ENCODE data around the gene PPP1R1C. TPM values are rescaled to one million over a fixed set of nuclear protein-coding genes. Genes with fewer than 3 reads are reported as not detected.

The PPP1R1C gene
- total RNA-seq, 1 experiment from 2014 or later = 4.0 TPM

DNA sequence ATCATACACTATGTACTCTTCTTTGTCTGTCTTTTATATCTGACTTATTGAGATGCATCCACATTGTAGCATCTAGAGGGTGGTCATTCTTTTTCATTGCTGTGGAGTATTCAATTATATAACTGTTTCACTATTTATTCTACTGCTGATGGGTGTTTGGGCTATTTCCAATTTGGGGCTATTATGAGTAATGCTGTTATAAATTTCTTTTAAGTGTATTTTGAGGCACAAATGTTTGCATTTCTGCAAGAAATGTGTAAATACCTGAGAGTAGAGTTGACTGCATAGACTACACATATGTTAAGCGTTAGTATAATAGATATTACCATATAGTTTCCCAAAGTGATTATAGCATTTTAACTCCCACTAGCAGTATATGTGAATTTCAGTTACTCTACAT, 26.9 kb upstream of the PPP1R1C start:
- Histone ChIP-seq H3K56ac (ENCODE audit: insufficient read length, low read depth, low read length) (no peak overlapping the region), H2AK5ac (ENCODE audit: insufficient read length, low read length) (no peak overlapping the region), H4K8ac (replicated peaks; ENCODE audit: insufficient read length, low read depth, low read length) (no peak overlapping the region), H3K4me1 (ENCODE audit: insufficient read depth, low read length) (no peaks in the 10 kb centered on the region), H3K18ac (ENCODE audit: insufficient read length, low read depth, low read length) (no peak overlapping the region), H3T11ph (ENCODE audit: low read length) (no peak overlapping the region), H3K27ac (ENCODE audit: insufficient read length, low read depth, low read length) (no peak overlapping the region), H2BK20ac (ENCODE audit: low read depth, low read length, poor library complexity, severe bottlenecking) (no peak overlapping the region), H2BK15ac (ENCODE audit: low read depth, low read length) (no peak overlapping the region), H3K14ac (ENCODE audit: insufficient read depth, low read length) (no peak overlapping the region), H3K79me2 (ENCODE audit: insufficient read depth, low read length) (no peaks in the 10 kb centered on the region), H4K20me1 (ENCODE audit: control insufficient read depth, insufficient read depth, insufficient read length) (no peaks in the 10 kb centered on the region), H3K4me2 (ENCODE audit: insufficient read depth, insufficient read length, low read length) (no peak overlapping the region), H3K27me3 (ENCODE audit: insufficient read depth, low read length) (no peaks in the 10 kb centered on the region), H3K23me2 (ENCODE audit: insufficient read length, low read depth, low read length, poor library complexity, severe bottlenecking) (no peaks in the 10 kb centered on the region), H2BK12ac (ENCODE audit: insufficient read length, low read depth, low read length) (no peak overlapping the region), H3K23ac (ENCODE audit: insufficient read length, low read depth, low read length) (no peak overlapping the region), H2BK5ac (ENCODE audit: insufficient read length, low read length) (no peak overlapping the region), H3K9me3 (ENCODE audit: control insufficient read depth, low read depth, low read length) (no peaks in the 10 kb centered on the region), H3K4ac (ENCODE audit: low read depth, low read length) (no peak overlapping the region), H2AFZ (ENCODE audit: low read length) (no peak overlapping the region), H3K79me1 (ENCODE audit: insufficient read depth, low read depth, low read length, poor library complexity, severe bottlenecking) (no peaks in the 10 kb centered on the region), H2BK120ac (ENCODE audit: low read depth, low read length, poor library complexity, severe bottlenecking) (no peak overlapping the region), H3K9ac (ENCODE audit: extremely low read depth, insufficient read length, low read length) (no peak overlapping the region), H4K91ac (ENCODE audit: insufficient read length, low read depth, low read length) (no peak overlapping the region), H4K5ac (ENCODE audit: insufficient read length, low read depth, low read length) (no peak overlapping the region)
- no peaks in the 10 kb centered on the region for H3K27me3 Mint-ChIP-seq (ENCODE audit: low read depth)
- H3K27ac Mint-ChIP-seq = no peak overlapping the region
- H3K4me3 Mint-ChIP-seq = no peak overlapping the region
- no CpG with 5 or more reads among the region's 1 CpG for WGBS (ENCODE audit: extremely low coverage, insufficient read length, low lambda C conversion rate)
- peaks cover 2 to 4% of the 10 kb centered on the region in 2 experiments; a peak in 3 of 4 replicates for H3K4me1 Mint-ChIP-seq
- TF ChIP-seq, protein P1, sequence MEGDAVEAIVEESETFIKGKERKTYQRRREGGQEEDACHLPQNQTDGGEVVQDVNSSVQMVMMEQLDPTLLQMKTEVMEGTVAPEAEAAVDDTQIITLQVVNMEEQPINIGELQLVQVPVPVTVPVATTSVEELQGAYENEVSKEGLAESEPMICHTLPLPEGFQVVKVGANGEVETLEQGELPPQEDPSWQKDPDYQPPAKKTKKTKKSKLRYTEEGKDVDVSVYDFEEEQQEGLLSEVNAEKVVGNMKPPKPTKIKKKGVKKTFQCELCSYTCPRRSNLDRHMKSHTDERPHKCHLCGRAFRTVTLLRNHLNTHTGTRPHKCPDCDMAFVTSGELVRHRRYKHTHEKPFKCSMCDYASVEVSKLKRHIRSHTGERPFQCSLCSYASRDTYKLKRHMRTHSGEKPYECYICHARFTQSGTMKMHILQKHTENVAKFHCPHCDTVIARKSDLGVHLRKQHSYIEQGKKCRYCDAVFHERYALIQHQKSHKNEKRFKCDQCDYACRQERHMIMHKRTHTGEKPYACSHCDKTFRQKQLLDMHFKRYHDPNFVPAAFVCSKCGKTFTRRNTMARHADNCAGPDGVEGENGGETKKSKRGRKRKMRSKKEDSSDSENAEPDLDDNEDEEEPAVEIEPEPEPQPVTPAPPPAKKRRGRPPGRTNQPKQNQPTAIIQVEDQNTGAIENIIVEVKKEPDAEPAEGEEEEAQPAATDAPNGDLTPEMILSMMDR (conservative IDR thresholded peaks at IDR 0.05) = no peak
- no peaks in the 10 kb centered on the region for H3K36me3 Mint-ChIP-seq (ENCODE audit: insufficient read depth in 1 of 3, low read depth in 3 of 3)
- DNase-seq = no peak
- H3K9me3 Mint-ChIP-seq = no peaks in the 10 kb centered on the region; a peak in 2 of 5 replicates
